ES-I3 (cell line): ENCODE measurements around the gene RFX7.

Experiments used
- H3K36me3 ChIP-seq: 2 replicates; pipeline ENCODE4 v1.6.1; 2013; ENCODE audit warnings: mild to moderate bottlenecking, low read length, control low read depth, moderate library complexity; ENCODE audit not compliant: insufficient read depth
- H3K4me1 ChIP-seq: 2 replicates; pipeline ENCODE4 v1.6.1; 2013; ENCODE audit warnings: mild to moderate bottlenecking, control low read depth, low read length; ENCODE audit not compliant: insufficient read depth
- H3K9ac ChIP-seq: 2 replicates; pipeline ENCODE4 v1.6.1; 2013; ENCODE audit warnings: low read depth, mild to moderate bottlenecking, low read length, moderate library complexity
- H3K9me3 ChIP-seq: 2 replicates; pipeline ENCODE4 v1.6.1; 2013; ENCODE audit warnings: mild to moderate bottlenecking, low read length, moderate library complexity; ENCODE audit not compliant: control insufficient read depth, insufficient read depth

The RFX7 gene

GRCh38 chr15:56094171-56094570 is 149.5 kb downstream of the RFX7 start:
- no peaks in the 10 kb centered on the region for H3K9me3 ChIP-seq
- no peaks in the 10 kb centered on the region for H3K4me1 ChIP-seq
- H3K36me3 ChIP-seq, result peaks cover 28% of the 10 kb centered on the region
- no peak overlapping the region for H3K9ac ChIP-seq

- Histone ChIP-seq H3K36me3 (no peaks in the 10 kb centered on the region; the same call in 1 of the 2 replicates), H3K4me1 (no peaks in the 10 kb centered on the region), H3K9me3 (no peaks in the 10 kb centered on the region)
Measured at GRCh38 chr15:56088389-56088788, 155.3 kb downstream of the RFX7 start.

GRCh38 chr15:56086566-56086965 is 157.1 kb downstream of the RFX7 start:
- Histone ChIP-seq H3K4me1 (no peaks in the 10 kb centered on the region), H3K36me3 (no peaks in the 10 kb centered on the region), H3K9me3 (no peaks in the 10 kb centered on the region), H3K9ac (no peak overlapping the region)

More at GRCh38 chr15:56088389-56088788, 155.3 kb downstream of the RFX7 start:
- H3K9ac ChIP-seq, result no peak overlapping the region

GRCh38 chr15:56082263-56082761 is 161.4 kb downstream of the RFX7 start:
- H3K4me1 ChIP-seq, result no peaks in the 10 kb centered on the region
- no peaks in the 10 kb centered on the region for H3K9me3 ChIP-seq
- H3K9ac ChIP-seq, result no peak overlapping the region
- no peaks in the 10 kb centered on the region for H3K36me3 ChIP-seq

DNA sequence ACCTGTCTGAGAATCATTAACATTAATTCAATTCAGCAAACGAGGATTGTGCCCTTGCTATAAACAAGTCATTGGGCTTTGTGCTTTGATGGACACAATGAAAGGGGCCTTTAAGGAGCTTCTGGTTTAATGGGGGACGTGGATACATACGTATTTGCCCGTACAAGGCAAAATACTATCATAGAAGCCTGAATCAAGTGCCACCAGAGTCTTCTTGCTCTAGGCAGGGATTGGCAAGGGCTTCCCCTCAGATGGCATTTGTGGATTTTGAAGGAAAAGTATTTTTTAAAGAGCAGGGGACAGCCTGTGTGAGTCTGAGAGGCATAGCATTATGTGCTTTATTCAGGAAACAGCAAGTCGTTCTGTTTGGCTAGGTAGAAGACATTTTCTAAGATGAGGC is 166.6 kb downstream of the RFX7 start:
- Histone ChIP-seq H3K9ac (no peak overlapping the region), H3K9me3 (no peaks in the 10 kb centered on the region), H3K4me1 (no peaks in the 10 kb centered on the region), H3K36me3 (no peaks in the 10 kb centered on the region)

GRCh38 chr15:56076640-56077039 is 167.0 kb downstream of the RFX7 start:
- Histone ChIP-seq H3K9ac (no peak overlapping the region), H3K36me3 (no peaks in the 10 kb centered on the region), H3K9me3 (no peaks in the 10 kb centered on the region), H3K4me1 (no peaks in the 10 kb centered on the region)

- Histone ChIP-seq H3K4me1 (no peaks in the 10 kb centered on the region), H3K36me3 (no peaks in the 10 kb centered on the region), H3K9ac (no peak overlapping the region), H3K9me3 (no peaks in the 10 kb centered on the region)
Measured at GRCh38 chr15:56074481-56075265, 169.0 kb downstream of the RFX7 start.

GRCh38 chr15:56064152-56064551 is 179.5 kb downstream of the RFX7 start:
- no peaks in the 10 kb centered on the region for H3K4me1 ChIP-seq
- H3K9ac ChIP-seq, result no peak overlapping the region
- no peaks in the 10 kb centered on the region for H3K36me3 ChIP-seq
- no peaks in the 10 kb centered on the region for H3K9me3 ChIP-seq

DNA sequence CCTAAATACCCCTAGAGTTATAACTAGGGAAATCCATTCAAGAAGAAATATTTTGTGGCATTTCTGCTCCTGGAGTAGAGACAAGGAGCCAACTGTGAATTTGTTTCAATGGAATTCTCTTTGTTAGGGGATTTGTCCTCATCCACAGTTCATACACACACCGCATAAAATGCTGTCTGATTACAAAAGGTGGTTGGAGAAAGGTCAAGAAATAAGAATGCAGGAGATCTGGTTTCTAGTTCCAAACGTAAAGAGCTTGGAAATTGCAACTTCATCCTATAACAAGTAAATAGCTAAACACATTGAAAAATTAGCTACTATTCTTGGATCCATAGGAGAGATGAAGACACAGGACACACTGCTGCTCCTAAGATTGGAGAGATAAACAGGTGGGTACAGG is 184.0 kb downstream of the RFX7 start:
- H3K9ac ChIP-seq, result no peak overlapping the region
- H3K9me3 ChIP-seq, result no peaks in the 10 kb centered on the region
- H3K4me1 ChIP-seq, result no peaks in the 10 kb centered on the region
- no peaks in the 10 kb centered on the region for H3K36me3 ChIP-seq

GRCh38 chr15:56058986-56059385 is 184.7 kb downstream of the RFX7 start:
- no peak overlapping the region for H3K9ac ChIP-seq
- H3K9me3 ChIP-seq, result no peaks in the 10 kb centered on the region
- no peaks in the 10 kb centered on the region for H3K4me1 ChIP-seq
- H3K36me3 ChIP-seq, result no peaks in the 10 kb centered on the region

- no peaks in the 10 kb centered on the region for H3K36me3 ChIP-seq
- no peaks in the 10 kb centered on the region for H3K9me3 ChIP-seq
- H3K9ac ChIP-seq, result no peak overlapping the region
- H3K4me1 ChIP-seq, result no peaks in the 10 kb centered on the region
Measured at GRCh38 chr15:56056626-56057025, 187.1 kb downstream of the RFX7 start.

- H3K9ac ChIP-seq, result no peak overlapping the region
- H3K9me3 ChIP-seq, result no peaks in the 10 kb centered on the region
- H3K36me3 ChIP-seq, result no peaks in the 10 kb centered on the region
- H3K4me1 ChIP-seq, result no peaks in the 10 kb centered on the region
Measured at GRCh38 chr15:56053046-56053400, 190.7 kb downstream of the RFX7 start.

DNA sequence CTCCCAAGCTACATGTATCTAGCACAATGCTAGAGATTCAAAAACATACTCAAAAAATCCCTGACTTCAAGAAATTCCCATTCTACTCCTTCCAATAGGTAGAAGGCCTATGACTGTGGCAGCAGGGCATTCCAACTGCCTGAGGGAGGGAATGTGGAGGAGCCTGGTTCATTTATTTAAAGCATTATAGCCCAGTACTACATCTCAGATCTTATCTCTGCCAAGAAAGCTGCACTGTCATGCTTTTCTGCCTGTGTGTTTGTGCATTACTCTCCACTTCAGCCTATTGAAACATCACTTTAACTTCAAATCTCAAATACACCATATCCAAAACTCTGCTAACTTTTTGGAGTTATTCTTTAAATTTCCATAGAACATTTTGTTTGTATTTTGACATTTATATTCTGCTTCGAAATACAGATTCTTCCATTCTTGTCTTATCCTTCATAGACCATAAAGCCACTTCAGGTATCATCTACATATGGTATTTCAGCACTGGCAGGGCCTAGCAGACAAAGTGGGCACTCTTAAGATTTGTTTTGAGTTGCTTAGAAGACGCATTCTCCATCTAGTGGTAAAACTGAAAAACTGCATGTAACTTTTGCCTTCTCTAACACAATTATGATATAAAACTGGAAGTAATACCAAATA is 191.2 kb downstream of the RFX7 start:
- H3K9me3 ChIP-seq, result no peaks in the 10 kb centered on the region
- H3K9ac ChIP-seq, result no peak overlapping the region
- no peaks in the 10 kb centered on the region for H3K4me1 ChIP-seq
- H3K36me3 ChIP-seq, result no peaks in the 10 kb centered on the region

- Histone ChIP-seq H3K36me3 (no peaks in the 10 kb centered on the region), H3K4me1 (0 out of 2 replicates have a peak, but pooled peaks cover 4% of the 10 kb centered on the region), H3K9me3 (no peaks in the 10 kb centered on the region), H3K9ac (no peak overlapping the region)
Measured at GRCh38 chr15:56051676-56052075, 192.0 kb downstream of the RFX7 start.

DNA sequence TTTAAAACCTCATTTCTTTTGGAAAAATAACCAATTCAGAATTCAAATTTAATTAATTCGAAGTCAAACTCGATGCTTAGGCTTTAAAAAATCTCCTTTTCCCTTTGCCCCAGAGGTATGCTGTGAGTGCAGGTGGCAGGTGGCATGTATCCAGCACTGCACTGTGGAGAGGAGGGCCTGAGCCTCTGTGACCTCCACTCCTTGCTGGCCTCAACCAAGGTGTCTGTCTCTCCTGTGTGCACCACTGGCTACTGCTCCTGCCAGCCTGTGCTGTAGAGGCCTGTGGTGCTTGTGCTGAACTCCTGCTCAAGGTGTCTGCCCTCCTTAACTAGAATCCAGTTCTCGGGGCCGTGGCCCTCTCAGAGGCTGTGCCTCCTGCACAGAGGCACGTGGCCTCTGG is 194.1 kb downstream of the RFX7 start:
- H3K9me3 ChIP-seq, result no peaks in the 10 kb centered on the region
- H3K9ac ChIP-seq, result no peak overlapping the region
- no peaks in the 10 kb centered on the region for H3K36me3 ChIP-seq
- H3K4me1 ChIP-seq, result 0 out of 2 replicates have a peak, but pooled peaks cover 4% of the 10 kb centered on the region
